Measurements from ENCODE around the gene CCDC92.

DNA sequence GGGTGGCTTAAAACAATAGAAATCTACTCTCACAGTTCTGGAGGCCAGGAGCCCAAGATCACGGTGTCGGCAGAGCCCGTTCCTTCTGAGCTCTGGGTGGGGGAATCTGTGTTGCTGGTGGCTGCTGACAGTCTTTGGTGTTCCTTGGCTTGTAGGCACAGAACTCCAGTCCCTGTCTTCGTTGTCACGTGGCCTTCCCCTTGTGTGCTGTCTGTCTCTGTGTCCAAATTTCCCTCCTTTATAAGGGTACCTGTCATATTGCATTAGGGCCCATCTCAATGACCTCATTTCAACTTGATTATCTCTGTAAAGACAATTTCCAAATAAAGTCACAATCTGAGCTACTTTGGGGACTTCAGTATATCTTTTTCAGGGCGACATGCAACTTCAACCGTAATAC lies 81.6 kb downstream of the CCDC92 start:
- TF ChIP-seq, protein P1, sequence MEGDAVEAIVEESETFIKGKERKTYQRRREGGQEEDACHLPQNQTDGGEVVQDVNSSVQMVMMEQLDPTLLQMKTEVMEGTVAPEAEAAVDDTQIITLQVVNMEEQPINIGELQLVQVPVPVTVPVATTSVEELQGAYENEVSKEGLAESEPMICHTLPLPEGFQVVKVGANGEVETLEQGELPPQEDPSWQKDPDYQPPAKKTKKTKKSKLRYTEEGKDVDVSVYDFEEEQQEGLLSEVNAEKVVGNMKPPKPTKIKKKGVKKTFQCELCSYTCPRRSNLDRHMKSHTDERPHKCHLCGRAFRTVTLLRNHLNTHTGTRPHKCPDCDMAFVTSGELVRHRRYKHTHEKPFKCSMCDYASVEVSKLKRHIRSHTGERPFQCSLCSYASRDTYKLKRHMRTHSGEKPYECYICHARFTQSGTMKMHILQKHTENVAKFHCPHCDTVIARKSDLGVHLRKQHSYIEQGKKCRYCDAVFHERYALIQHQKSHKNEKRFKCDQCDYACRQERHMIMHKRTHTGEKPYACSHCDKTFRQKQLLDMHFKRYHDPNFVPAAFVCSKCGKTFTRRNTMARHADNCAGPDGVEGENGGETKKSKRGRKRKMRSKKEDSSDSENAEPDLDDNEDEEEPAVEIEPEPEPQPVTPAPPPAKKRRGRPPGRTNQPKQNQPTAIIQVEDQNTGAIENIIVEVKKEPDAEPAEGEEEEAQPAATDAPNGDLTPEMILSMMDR (IDR thresholded peaks at IDR 0.05), result no peak
- no peak for TF ChIP-seq POLR2A (IDR thresholded peaks at IDR 0.05)

All from testis (tissue), 2 donors.